Caco-2 (cell line): Measurements from ENCODE around the gene AKAP6. TPM values are rescaled to one million over a fixed set of nuclear protein-coding genes. Genes with fewer than 3 reads are reported as not detected.
"Not testable (repeated sequence)": the region's sequence is repeated elsewhere in the genome, so short reads cannot be mapped to it uniquely, and the experiment has no call there.

Experiments used
- BruUV-seq: library from RNA; stranded (reverse); fragments of 400-500 nt; replicated peaks from 2 replicates; lab custom pipeline; 2021; lab: Mats Ljungman, UMichigan
- CTCF ChIA-PET: fragments of 300-600 bp; sonication (Branson Sonifier 250); formaldehyde crosslinking; loops from one replicate; lab custom pipeline; 2022; ENCODE audit warnings: antibody characterized with exemption; lab: Charles Lee
- POLR2A ChIA-PET: fragments of 300-600 bp; sonication (Branson Sonifier 250); formaldehyde crosslinking; loops from one replicate; lab custom pipeline; 2022; ENCODE audit warnings: antibody characterized with exemption; lab: Charles Lee
- DNase-seq, 2 experiments: peaks; one replicate each; pipeline versions ENCODE4 v3.0.0 to v3.0.0-alpha.2; 2020 to 2022
- H3K27me3 ChIP-seq: replicated peaks from 2 replicates; pipeline ENCODE4 v1.6.0; 2011; ENCODE audit warnings: low read length; ENCODE audit not compliant: control insufficient read depth, insufficient read depth
- H3K36me3 ChIP-seq: 2 replicates; pipeline ENCODE4 v1.5.1; 2011; ENCODE audit warnings: low read length; ENCODE audit not compliant: control insufficient read depth, insufficient read depth
- H3K4me1 ChIP-seq: fragments of 250-450 bp; sonication (Bioruptor Pico); 2 replicates; pipeline ENCODE4 v1.5.1; 2020; ENCODE audit warnings: mild to moderate bottlenecking
- H3K4me3 ChIP-seq: 2 replicates; pipeline ENCODE4 v1.5.1; 2011; ENCODE audit warnings: low read depth, mild to moderate bottlenecking, control low read depth, low read length
- H3K9me3 ChIP-seq: fragments of 250-450 bp; sonication (Bioruptor Pico); 2 replicates; pipeline ENCODE4 v1.5.1; 2020; ENCODE audit warnings: mild to moderate bottlenecking, moderate library complexity
- H3K27ac Mint-ChIP-seq: one replicate; pipeline ENCODE4 v1.8.0; 2022; ENCODE audit warnings: mixed read lengths; ENCODE audit not compliant: unreplicated experiment
- H3K27me3 Mint-ChIP-seq: one replicate; pipeline ENCODE4 v1.8.0; 2022; ENCODE audit warnings: mixed read lengths; ENCODE audit not compliant: insufficient read depth, unreplicated experiment
- H3K36me3 Mint-ChIP-seq: one replicate; pipeline ENCODE4 v1.8.0; 2022; ENCODE audit warnings: mild to moderate bottlenecking, mixed read lengths; ENCODE audit not compliant: insufficient read depth, unreplicated experiment
- H3K4me1 Mint-ChIP-seq: one replicate; pipeline ENCODE4 v1.8.0; 2022; ENCODE audit warnings: low read depth, mixed read lengths; ENCODE audit not compliant: unreplicated experiment
- H3K4me3 Mint-ChIP-seq: one replicate; pipeline ENCODE4 v1.8.0; 2022; ENCODE audit warnings: mild to moderate bottlenecking, moderate library complexity, mixed read lengths; ENCODE audit not compliant: unreplicated experiment
- H3K9me3 Mint-ChIP-seq: one replicate; pipeline ENCODE4 v1.8.0; 2022; ENCODE audit warnings: mixed read lengths; ENCODE audit not compliant: unreplicated experiment
- CTCF ChIP-seq, 2 experiments: fragments of 200-600 bp in 1 of 2; IDR thresholded peaks; 1 replicate in 1 of 2; 2 replicates in 1 of 2; pipeline versions ENCODE4 v1.5.1 to v1.8.0; 2011 to 2022; ENCODE audit warnings: antibody characterized with exemption in 1 of 2, control low read depth in 1 of 2, inconsistent platforms in 1 of 2, low read depth in 1 of 2, low read length in 1 of 2, mild to moderate bottlenecking in 1 of 2, moderate library complexity in 1 of 2; ENCODE audit not compliant: insufficient read depth in 1 of 2, severe bottlenecking in 1 of 2, unreplicated experiment in 1 of 2
- intact Hi-C: fragments of 100-400 bp; cut with micrococcal nuclease; formaldehyde crosslinking; loops from one replicate; pipeline ENCODE4 v1.10.0; 2022; ENCODE audit not compliant: unreplicated experiment
- total RNA-seq: library from RNA; stranded (reverse); gene quantifications from 2 replicates; pipeline ENCODE4 v1.2.3, GENCODE V29; 2022

Gene AKAP6
- total RNA-seq, 1 experiment from 2014 or later: 3.0 TPM

GRCh38 chr14:32460267-32460666, 131.2 kb downstream of the AKAP6 start:
- Histone ChIP-seq H3K4me1 (no peaks in the 10 kb centered on the region), H3K9me3 (no peaks in the 10 kb centered on the region; the same call in 1 of the 2 replicates), H3K4me3 (no peak overlapping the region), H3K27me3 (no peaks in the 10 kb centered on the region), H3K36me3 (no peaks in the 10 kb centered on the region)
- ChIA-PET POLR2A (no interaction called here), CTCF (no interaction called here)
- no peak overlapping the region for H3K4me3 Mint-ChIP-seq
- H3K4me1 Mint-ChIP-seq: peaks cover 7% of the 10 kb centered on the region
- peaks cover 10% of the 10 kb centered on the region for H3K36me3 Mint-ChIP-seq
- TF ChIP-seq CTCF (IDR thresholded peaks at IDR 0.05; ENCODE audit: insufficient read depth in 1 of 2, low read depth in 1 of 2, low read length in 1 of 2, severe bottlenecking in 1 of 2, unreplicated experiment in 1 of 2): no peak
- DNase-seq: no peak
- no peak overlapping the region for H3K27ac Mint-ChIP-seq
- intact Hi-C loops: no loop called here
- no peaks in the 10 kb centered on the region for H3K27me3 Mint-ChIP-seq
- peaks cover 28% of the 10 kb centered on the region for H3K9me3 Mint-ChIP-seq
- no TSS peak for BruUV-seq

GRCh38 chr14:32462553-32462952, 133.5 kb downstream of the AKAP6 start:
- DNase-seq, intact Hi-C loops, H3K27ac Mint-ChIP-seq, CTCF ChIA-PET, H3K27me3 ChIP-seq, BruUV-seq, H3K9me3 ChIP-seq, H3K27me3 Mint-ChIP-seq, H3K4me3 ChIP-seq, H3K4me3 Mint-ChIP-seq, POLR2A ChIA-PET, H3K36me3 Mint-ChIP-seq, H3K36me3 ChIP-seq, H3K4me1 ChIP-seq, H3K4me1 Mint-ChIP-seq: not testable (repeated sequence)
- H3K9me3 Mint-ChIP-seq: peaks cover 28% of the 10 kb centered on the region

- no peaks in the 10 kb centered on the region for H3K36me3 ChIP-seq
- no peaks in the 10 kb centered on the region for H3K27me3 Mint-ChIP-seq
- no TSS peak for BruUV-seq
- no peak overlapping the region for H3K4me3 Mint-ChIP-seq
- no peak for DNase-seq
- H3K4me1 ChIP-seq: peaks cover 32% of the 10 kb centered on the region
- H3K27ac Mint-ChIP-seq: no peak overlapping the region
- H3K36me3 Mint-ChIP-seq: peaks cover 4% of the 10 kb centered on the region
- H3K4me1 Mint-ChIP-seq: peaks cover 25% of the 10 kb centered on the region
- no peak for TF ChIP-seq CTCF (IDR thresholded peaks at IDR 0.05; ENCODE audit: insufficient read depth in 1 of 2, low read depth in 1 of 2, low read length in 1 of 2, severe bottlenecking in 1 of 2, unreplicated experiment in 1 of 2)
- intact Hi-C loops: loop anchor here (1.0 to 2.0 kb wide), 4 partner anchors 87 to 534 kb away; no protein-coding TSS in a partner anchor
- H3K9me3 ChIP-seq: no peaks in the 10 kb centered on the region
- POLR2A ChIA-PET: interaction anchor here (0.6 to 0.7 kb wide), 2 partner anchors 265 to 462 kb away, joined by 3 to 4 read pairs; no protein-coding TSS in a partner anchor
- CTCF ChIA-PET: interaction anchor here (0.8 to 1.0 kb wide), 3 partner anchors 214 to 534 kb away, joined by 3 to 17 read pairs (median 3); partner anchors contain the start of gene RNU6-8
- peaks cover 1% of the 10 kb centered on the region for H3K9me3 Mint-ChIP-seq
- H3K4me3 ChIP-seq: no peak overlapping the region
- H3K27me3 ChIP-seq: no peaks in the 10 kb centered on the region
Measured at GRCh38 chr14:32468955-32469354, 139.9 kb downstream of the AKAP6 start.
